ENCODE measurements around the gene CCNK.

The CCNK gene

DNA sequence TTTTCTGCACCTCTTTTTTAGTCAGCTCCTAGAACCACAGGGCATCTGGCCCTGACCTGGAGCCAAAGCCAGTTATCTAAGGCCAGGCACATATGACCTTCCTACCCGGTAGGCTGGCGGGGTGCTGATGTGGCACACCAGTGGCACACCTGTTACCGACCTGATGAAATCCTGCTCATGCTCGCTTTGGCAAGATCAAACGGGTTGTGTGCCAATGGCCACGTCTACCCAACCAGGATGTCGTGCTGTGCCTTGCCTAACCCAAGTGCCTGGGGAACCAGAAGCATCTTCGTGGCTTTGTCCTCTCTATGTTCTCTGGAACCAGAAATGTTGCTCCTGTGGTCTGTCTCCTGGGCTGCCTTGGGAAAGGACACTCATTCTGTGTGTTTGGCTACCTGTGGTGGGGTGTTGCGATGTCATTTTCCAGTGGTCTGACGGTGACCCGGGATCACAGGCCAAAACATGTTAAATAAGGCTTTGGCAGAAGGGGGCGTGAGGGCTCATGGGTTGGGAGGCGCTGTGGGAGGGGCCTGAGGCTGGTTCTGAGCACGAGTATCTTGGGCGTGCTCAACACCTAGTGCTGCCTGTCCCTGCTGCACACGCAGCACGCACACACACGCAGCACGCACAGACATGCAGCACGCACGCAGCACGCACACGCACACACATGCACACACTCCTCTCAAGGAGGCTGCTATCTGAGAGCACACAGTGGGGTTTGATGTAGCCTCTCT, 27.9 kb downstream of the CCNK start:
- FAIRE-seq: no peak

DNA sequence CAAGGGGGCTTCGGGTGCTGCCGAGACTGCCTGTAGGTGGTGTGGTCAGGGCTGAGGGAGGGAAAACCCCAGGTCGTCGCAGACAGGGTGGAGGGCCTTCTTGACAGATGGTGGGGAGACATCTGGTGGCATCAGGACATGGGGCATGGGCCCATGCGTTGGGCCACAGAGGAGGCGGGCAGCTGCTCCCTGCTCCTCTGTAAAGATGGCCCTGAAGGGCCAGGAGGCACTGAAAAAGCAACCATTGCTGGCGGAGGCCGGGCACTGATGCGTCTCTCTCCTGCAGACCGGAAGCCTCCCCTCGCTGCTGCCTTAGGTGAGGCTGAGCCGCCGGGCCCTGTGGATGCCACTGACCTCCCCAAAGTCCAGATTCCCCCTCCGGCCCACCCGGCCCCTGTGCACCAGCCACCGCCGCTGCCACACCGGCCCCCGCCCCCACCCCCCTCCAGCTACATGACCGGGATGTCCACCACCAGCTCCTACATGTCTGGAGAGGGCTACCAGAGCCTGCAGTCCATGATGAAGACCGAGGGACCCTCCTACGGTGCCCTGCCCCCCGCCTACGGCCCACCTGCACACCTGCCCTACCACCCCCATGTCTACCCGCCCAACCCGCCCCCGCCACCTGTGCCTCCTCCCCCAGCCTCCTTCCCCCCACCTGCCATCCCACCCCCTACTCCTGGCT, 28.8 kb downstream of the CCNK start:
- FAIRE-seq: no peak

DNA sequence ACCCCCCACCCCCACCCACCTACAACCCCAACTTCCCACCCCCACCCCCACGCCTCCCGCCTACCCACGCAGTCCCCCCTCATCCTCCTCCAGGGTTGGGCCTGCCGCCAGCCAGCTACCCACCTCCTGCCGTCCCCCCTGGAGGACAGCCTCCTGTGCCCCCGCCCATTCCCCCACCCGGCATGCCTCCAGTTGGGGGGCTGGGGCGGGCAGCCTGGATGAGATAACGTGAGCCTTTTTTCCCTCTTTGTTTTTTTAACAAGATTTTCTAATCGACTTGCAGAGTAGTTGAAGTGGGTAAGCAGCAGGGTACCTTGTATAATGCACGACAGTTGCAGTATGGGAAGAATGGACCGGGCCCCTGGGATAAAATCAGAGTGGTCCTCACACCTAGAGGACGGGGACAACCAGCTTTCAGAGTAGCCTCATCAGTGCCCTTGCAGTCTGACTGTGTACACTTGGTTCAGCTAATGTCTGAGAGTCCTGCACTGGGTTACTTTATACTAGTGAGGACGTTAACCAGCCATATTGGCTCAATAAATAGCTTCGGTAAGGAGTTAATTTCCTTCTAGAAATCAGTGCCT, 29.4 kb downstream of the CCNK start:
- FAIRE-seq: no peak

DNA sequence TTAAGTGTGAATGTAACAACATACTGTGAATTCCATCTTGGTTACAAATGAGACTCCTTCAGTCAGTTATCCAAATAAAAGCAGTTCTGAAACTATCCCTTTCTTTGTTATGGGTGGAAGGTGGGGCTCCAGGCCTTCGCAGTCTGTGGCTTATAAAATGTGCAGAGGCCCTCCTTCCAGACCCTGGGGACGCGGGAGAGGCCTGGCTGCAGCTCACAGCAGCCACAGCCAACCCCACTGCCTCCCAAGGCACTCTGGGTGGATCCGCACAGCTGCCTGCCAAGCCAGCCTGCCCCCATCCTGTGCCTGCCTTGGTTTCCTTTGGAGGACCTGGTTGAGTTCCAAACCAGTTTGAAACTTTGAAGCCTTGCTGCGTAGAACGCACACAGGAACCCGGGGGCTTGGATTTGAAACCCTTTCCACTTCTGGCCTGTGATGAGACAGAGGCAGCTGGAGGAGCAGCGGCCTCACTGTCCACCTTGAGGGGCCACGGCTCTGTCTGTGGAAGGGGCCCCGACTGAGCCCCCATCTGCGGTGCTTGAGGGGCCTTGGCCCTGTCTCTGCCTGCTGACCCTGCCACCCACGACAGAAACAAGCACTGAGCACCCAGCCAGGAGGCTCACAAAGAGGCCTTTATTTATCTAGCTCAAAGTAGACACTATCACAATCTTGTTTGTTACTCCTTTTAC, 30.4 kb downstream of the CCNK start:
- FAIRE-seq: no peak

DNA sequence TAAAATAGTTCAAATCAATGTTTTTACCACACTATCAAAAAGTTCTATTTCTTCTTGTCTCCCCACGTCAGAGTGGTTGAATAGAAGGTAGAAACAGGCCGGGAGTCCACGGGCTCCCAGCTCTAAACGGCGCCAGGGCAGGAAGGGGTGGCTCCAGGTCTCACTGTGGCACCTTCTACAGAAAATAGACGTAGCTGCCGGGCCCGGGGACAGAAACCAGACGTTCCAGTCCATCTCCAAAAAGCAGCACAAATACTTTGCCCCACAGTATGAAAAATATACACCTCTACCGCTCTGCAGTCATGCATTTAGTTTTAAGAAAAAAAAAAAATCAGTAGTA, 30.9 kb downstream of the CCNK start:
- no peak for FAIRE-seq

DNA sequence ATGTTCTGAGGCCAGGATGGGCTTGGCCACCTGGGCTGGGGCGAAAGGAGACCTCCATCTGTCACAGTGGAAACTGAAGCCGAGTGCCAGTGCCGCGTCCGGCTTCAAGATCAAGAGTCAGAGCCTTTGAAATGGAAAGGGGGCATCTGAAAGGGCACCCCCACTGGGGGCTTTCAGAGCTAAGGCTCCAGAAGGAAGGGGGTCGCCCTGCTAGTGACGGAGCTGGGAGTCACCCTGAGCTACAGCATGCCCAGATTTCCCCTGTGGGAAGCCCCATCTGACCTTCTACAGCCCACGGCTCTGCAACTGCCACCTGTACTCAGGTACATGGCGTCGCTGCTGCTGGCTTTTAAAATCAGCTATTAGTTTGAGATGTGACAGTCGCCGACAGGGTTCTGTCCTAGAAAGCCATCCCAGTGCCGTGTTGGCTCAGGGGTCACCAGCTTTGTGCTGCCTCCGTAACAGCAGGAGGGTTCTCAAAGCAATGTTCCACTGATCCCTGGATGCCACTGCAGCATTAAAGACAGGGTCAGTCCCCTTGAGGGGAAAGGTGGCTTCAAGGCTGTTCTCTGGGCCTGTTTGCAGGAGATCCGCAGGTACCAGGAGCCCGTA, 31.5 kb downstream of the CCNK start:
- FAIRE-seq: no peak

DNA sequence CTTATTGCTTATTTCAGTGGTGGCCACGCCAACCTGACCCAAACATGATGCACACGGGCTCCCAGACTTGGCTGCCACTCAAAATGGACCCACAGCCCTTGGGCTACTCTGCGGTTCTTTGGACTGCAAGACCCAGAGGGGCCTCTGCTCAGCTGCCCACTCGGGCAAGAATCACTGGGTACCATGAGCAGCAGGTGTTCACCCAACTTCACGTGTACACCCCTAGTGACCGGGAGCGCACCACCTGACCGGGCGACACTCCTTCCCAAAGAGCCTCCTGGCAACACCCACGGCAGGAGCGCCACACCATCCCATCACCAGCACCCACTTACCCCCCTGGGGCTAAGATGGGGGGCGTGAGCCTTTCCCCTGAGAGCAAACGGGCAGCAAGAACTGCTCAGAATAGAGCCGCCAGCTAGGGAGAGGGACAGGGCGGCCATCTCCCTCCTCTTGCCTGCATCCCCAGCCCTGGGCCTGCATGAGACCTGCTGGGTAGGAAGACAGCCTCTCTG, 32.0 kb downstream of the CCNK start:
- FAIRE-seq: no peak

DNA sequence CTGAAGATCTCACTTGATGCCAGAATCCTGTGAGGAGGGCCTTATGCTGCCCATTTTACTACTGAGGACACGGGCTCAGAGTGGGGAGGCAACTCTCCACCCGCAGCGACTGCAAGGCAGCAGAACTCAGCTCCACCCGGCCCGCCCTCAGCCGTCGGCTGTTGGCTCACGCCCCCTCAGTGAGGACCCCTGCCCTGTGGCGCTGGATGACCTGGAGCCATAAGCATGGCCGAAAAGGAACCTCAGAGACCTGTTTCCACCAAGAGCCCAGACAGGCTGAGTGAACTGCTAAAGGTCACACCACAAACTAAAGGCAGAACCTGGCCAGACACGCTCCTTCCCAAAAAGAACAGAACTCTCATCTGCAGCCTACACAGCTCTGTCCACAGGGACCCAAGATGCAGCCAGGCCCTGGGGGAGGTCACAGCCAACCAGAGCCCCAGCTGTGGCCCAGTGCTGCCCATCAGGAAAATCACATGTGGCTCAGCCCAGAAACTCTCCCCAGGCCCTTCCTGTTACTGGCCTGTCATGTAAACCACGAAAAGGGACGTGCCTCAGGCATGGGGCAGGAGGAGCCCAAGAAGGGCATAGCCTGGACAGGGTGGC, 32.8 kb downstream of the CCNK start:
- no peak for FAIRE-seq

DNA sequence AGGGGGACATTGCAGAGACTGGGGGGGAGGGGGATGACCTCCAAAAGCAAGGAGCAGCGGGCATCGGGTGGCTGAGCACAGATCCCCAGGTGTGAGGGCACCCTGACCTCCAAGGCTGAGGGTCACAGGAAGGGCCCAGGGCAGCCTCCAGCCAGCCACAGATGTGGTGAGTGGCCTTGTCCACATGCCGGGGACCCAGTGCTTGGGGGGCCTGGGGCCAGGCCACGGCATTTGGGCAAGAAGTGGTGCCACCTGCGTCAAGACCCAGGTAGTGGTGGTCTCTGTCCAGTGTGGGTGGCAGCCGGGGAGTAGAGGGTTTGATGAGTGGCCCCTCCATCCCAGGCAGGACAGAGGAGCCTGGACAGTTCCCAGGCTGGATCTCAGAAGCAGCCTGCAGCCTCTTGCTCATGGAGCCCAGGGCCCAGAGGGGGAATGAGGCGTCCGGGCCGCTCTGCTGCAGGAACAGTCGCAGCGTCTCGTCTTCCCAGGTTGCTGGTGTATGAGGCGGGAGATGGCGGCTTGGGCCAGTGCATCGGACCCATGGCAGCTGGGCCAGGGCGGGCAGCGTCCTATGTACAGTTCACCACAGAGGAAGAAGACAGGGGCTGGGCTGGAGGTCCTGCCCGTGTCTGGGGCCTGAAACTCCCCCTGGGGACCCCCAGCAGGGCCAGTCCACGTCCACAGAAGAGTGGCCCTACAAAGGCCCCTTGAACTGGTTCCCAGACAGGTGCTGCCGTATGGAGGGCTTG, 33.5 kb downstream of the CCNK start:
- no peak for FAIRE-seq

DNA sequence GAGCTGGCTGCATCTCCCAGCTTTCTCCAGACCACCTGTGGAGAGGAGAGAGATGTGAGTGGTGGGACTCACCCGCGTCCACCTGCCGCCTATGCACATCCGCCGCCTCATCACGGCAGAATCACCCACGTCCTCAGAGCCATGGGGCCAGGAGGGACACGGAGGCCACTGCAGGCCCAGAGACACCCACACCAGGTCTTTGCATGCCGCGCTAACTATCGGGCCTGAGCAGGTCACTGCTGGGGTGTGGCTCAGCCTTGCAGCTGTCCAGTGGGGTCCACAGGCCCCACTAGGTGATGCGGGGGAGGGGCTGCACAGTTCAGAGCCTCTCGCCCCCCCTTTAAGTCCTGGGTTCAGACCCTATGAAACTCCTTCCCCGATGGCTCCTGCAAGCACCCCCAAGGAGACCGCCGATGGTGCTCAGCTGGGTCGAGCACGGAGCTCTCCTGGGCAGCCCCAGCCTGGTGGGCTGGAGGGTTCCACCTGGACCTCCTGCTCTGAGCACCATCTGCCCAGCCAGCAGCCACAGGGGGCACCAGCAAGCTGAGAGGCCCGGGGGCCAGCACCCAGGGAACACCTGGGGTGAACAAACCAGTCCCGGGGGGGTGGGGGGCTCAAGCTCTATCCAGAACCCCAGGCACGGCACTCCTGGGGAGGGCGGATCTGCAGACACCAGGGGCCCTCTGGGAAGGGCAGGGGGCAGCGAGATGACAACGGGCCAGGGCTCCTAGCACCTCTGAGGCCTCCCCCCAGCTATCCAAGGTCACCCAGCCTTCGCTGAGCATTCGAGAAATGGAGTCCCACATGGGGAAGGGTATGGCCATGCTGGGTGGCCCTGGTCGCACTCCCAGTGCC, 34.3 kb downstream of the CCNK start:
- FAIRE-seq: no peak

DNA sequence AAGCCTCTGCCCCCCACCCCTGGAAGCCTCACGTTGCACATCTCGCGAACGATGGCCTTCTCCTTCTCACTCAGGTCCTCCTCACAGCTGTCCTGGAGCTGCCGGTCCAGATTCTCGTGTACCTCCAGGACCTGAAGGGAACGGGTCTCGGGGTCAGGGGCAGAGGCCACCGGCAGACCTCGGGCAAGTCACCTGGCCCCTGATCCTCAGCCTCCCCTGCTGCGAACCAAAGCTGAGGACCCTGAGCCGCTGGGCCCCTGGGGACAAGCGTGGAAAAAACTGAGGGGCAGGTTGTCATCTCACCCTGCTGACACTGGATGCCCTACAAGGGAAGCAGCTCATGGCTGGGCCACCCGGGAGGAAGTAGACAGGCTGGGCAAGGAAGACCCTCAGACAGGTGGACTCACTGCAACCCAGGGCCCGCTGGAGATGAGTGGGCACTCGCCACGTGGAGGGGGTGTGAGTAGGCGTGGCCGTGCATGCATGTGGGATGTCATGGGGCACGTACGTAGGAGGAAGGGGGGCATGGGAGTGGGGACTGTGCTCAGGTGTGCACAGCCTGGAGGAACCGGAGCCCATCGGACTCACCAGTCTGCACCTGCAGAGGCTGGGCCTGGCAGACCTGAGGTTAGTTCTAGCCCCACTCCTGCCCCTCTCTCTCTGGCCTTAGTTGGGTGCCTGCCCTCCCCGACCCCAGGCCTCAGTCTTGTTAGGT, 35.1 kb downstream of the CCNK start:
- no peak for FAIRE-seq

DNA sequence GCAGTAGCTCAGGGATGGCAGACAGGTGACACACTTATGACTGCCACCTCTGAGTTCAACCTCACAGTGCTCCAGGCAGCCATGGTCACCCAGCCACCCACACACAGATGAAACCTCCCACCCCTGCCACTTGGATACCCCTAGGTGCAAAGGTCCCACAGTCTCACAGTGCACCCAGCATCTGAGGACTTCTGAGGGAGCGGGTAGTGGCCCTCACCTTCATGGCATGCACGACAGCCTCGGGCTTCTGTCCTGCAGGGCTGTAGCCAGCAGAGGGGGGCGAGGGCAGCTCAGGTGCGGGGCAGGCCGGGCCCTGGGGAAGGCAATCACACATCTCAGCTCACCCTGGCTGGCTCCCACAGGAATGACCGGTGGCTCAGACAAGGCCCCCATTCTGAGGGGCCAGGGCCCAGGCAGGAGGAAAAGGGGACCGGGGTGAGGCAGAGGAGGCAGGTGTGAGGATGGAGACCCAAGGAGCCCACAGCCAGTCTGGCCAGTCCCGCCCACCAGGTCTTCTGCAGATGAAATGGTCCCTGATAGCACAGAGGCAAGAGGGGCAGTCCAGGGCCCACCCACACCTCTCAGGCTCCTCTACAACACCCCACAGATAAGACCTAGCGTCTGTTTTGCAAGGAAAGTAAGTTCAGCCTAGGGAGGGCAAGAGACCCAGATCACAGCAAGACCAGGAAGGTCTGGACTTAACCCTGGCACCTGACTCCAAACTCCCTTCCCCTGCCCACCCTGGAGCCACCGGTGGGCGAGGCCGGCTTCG, 35.8 kb downstream of the CCNK start:
- FAIRE-seq: no peak

DNA sequence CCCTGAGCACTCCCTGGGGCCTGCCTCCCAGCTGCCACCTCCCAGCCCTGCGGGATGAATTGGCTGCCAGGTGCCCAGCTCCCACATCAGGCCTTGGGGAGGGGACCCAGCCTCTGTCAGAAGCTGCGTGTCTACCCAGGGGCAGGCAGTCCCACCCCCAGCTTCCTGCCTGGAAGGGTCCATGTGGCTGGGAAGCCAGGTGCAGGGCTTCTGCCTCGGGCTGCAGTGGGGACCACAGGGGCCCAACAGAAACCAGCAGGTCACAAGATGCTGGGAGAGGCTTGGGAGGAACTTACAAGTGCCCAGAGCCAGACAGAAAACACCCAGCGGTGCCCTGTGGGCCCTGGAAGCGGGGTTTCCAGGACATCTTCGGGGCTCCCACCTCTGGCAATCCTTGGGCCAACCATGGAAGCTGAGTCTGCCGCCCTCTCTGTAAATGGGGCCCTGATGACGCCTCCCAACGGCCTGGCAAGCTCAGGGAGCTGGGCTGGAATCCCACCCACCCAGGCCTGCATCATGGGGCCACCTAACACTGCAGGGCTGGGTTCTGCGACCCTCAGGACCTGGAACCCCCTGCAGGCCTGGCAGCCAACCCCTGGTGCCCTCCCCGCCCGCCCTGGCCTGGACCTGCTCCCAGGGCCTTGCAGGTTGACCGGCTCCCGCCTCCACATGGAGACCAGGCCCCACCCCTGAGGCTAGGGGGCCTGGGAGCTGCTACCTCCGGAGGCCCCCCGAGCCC, 36.6 kb downstream of the CCNK start:
- no peak for FAIRE-seq

DNA sequence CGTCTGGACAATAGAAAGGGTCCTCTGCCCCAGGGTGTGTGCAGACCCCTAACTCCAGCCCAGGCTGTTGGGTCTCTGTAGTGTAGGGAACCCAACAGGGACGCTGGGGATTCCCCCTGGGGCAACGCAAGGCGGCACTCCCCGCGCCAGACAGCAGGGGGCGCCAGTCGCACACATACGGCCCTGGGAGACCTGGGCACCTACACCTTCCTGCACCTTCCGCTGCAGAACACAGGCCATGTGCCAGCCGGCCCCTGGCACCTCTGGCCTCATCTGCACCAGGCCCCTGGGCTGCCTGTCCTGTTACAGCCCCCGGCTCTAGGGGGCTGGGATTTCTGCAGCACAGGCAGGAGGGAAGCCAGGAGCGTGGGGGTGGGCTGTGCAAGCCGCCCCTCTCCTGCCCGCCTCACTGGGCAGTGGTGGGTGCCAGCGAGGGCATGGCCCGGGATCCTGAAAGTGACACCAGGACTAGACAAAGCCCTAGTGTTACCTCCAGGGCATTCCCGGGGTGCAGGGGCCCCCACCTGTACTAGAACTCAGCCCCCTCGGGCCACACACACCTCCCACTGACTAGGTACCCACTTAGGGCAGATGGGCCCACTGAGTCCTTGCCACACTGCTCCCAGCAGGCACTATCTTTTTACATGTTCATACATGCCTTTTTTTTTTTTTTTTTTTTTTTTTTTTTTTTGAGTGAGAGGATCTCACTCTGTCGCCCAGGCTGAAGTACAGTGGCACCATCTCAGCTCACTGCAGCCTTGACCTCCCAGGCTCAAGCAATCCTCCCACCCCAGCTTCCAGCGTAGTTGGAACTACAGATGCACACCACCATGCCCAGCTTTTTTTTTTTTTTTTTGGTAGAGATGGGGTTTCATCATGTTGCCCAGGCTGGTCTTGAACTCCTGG, 37.5 kb downstream of the CCNK start:
- FAIRE-seq: no peak

DNA sequence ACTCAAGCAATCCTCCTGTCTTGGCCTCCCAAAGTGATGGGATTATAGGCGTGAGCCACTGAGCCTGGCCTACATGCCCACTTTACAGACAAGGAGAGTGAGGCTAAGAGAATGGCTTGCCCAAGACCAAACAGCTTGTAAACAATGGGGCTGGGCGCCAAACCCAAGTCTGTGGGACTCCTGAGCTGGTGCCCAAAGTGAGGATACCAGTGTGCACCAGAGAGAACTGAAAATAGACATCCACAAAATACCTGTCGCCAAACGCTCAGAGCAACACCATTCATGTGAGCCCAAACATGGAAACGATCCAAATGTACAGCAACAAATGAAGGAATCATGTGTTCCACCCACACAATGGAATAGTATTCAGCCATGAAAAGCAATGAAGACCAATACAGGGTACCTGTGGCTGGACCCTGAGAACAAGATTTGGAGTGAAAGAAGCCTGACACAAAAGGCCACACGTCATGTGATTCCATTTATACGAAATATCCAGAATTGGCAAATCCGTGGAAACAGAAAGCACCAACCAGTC, 38.2 kb downstream of the CCNK start:
- FAIRE-seq: no peak

DNA sequence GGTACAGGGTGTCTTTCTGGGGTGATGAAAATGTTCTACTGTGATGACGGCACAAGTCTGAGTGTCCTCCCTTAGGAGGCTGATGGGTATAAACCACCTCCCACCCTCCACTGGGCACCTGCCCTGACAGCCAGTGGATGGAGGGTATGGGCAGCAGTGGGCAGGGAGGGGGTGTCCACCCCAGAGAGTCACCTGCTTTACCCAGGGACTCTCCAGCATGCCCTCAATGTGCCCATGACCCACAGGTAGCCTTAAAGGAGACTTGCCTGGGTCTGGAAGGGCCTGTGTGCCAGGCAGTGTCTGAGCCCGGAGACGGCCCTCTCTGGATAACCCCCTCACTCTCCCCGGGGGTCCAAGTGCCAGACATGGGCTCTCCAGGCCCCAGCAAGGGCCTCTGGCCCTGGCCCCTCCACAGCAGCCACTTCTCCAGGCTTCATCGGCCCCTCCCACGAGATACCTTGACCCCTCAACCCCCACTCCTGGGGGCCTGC, 38.8 kb downstream of the CCNK start:
- no peak for FAIRE-seq

DNA sequence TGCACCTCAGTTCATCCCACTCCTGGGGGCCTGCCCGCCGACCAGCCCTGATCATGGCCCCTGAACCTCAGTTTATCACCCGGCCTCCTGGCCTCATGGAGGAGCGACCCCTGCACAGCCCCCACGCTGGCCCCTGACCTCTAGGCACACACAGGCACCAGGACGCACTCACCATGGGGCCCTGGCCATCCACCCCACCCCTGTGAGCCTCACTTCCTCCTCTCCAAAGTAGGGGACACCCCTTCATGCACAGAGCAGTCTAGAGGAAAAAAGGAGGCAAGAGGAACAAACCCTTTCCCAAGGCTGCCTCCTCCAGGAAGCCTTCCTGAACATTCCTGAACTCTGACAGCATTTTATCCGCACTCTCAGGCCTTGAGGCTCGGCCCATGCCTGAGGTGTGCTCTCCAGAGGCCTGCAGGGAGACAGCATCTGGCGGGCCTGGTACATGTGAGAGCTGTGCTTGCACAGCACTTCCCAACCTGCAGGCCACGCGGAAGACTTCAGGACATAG, 39.4 kb downstream of the CCNK start:
- FAIRE-seq: no peak

Measured in islet of Langerhans (tissue), 1 donor.